Measurements from ENCODE around the gene ARID1B.

GRCh38 chr6:156910011-156910334, 132.8 kb downstream of the ARID1B start:
- TF ChIP-seq, protein P1, sequence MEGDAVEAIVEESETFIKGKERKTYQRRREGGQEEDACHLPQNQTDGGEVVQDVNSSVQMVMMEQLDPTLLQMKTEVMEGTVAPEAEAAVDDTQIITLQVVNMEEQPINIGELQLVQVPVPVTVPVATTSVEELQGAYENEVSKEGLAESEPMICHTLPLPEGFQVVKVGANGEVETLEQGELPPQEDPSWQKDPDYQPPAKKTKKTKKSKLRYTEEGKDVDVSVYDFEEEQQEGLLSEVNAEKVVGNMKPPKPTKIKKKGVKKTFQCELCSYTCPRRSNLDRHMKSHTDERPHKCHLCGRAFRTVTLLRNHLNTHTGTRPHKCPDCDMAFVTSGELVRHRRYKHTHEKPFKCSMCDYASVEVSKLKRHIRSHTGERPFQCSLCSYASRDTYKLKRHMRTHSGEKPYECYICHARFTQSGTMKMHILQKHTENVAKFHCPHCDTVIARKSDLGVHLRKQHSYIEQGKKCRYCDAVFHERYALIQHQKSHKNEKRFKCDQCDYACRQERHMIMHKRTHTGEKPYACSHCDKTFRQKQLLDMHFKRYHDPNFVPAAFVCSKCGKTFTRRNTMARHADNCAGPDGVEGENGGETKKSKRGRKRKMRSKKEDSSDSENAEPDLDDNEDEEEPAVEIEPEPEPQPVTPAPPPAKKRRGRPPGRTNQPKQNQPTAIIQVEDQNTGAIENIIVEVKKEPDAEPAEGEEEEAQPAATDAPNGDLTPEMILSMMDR (IDR thresholded peaks at IDR 0.05), result no peak
- no peak for TF ChIP-seq POLR2A (IDR thresholded peaks at IDR 0.05)
